ENCODE results near the gene TC2N.

GRCh38 chr14:91731986-91732385, 135.3 kb downstream of the TC2N start, which contains the start of gene CATSPERB:
- TF ChIP-seq CREB1 (CRISPR knock-in tag; IDR thresholded peaks at IDR 0.05; ENCODE audit: low read depth) (no peak), CTCF (conservative IDR thresholded peaks at IDR 0.05; ENCODE audit: low read depth in 2 of 2) (no peak), EZH2 (IDR thresholded peaks at IDR 0.05; ENCODE audit: low read depth, unreplicated experiment) (no peak), POLR2AphosphoS5 (IDR thresholded peaks at IDR 0.05; ENCODE audit: low read depth) (no peak), ETS1 (IDR thresholded peaks at IDR 0.05) (no peak), REST (IDR thresholded peaks at IDR 0.05; ENCODE audit: unreplicated experiment) (no peak), EZH2phosphoT487 (IDR thresholded peaks at IDR 0.05; ENCODE audit: unreplicated experiment) (no peak), ZNF331 (CRISPR knock-in tag; IDR thresholded peaks at IDR 0.05; ENCODE audit: low read depth) (no peak), JUNB (IDR thresholded peaks at IDR 0.05; ENCODE audit: unreplicated experiment) (no peak), ZNF114 (CRISPR knock-in tag; IDR thresholded peaks at IDR 0.05) (no peak), NANOG (IDR thresholded peaks at IDR 0.05; ENCODE audit: borderline replicate concordance) (no peak), STAT1 (IDR thresholded peaks at IDR 0.05; ENCODE audit: unreplicated experiment) (no peak)

Data from GM23338 (cell line).